HepG2 (cell line): ENCODE results near the gene SP7. TPM values are rescaled to one million over a fixed set of nuclear protein-coding genes. Genes with fewer than 3 reads are reported as not detected.

Experiments
- ATAD3A ChIP-seq: sonication (generic); formaldehyde crosslinking; IDR thresholded peaks from 2 replicates; pipeline ENCODE4 v1.4.0; 2020; ENCODE audit warnings: missing genetic modification reagents
- CBX1 ChIP-seq: IDR thresholded peaks from one replicate; pipeline ENCODE4 v1.6.1; 2016; ENCODE audit warnings: antibody characterized with exemption, low read depth
- CHCHD3 ChIP-seq: sonication (generic); formaldehyde crosslinking; IDR thresholded peaks from 2 replicates; pipeline ENCODE4 v1.8.0; 2022; ENCODE audit warnings: mild to moderate bottlenecking, missing genetic modification reagents, moderate library complexity
- DRAP1 ChIP-seq: IDR thresholded peaks from 2 replicates; pipeline ENCODE4 v1.6.1; 2016; ENCODE audit warnings: missing genetic modification reagents, missing compliant biosample characterization
- GFI1 ChIP-seq: sonication (generic); formaldehyde crosslinking; IDR thresholded peaks from 2 replicates; pipeline ENCODE4 v1.5.0; 2020; ENCODE audit warnings: missing genetic modification reagents, mild to moderate bottlenecking, borderline replicate concordance
- HNRNPLL ChIP-seq: fragments of 200-400 bp; formaldehyde crosslinking; IDR thresholded peaks from 2 replicates; pipeline ENCODE4 v1.6.1; 2017; ENCODE audit warnings: mild to moderate bottlenecking, low read depth, low read length; ENCODE audit not compliant: poor library complexity, severe bottlenecking
- MAFK ChIP-seq, 2 experiments: IDR thresholded peaks in 1 of 2; conservative IDR thresholded peaks in 1 of 2; 2 replicates each; pipeline ENCODE4 v1.6.1; 2011; ENCODE audit warnings: improper control_type of control experiment in 2 of 2, low read length in 2 of 2
- PAF1 ChIP-seq: IDR thresholded peaks from 2 replicates; pipeline ENCODE4 v1.6.1; 2016; ENCODE audit warnings: missing genetic modification reagents, missing compliant biosample characterization
- PHF5A ChIP-seq: IDR thresholded peaks from one replicate; pipeline ENCODE4 v1.6.1; 2018; ENCODE audit warnings: low read depth, missing genetic modification reagents; ENCODE audit not compliant: unreplicated experiment
- RBFOX2 ChIP-seq: fragments of 200-400 bp; formaldehyde crosslinking; IDR thresholded peaks from 2 replicates; pipeline ENCODE4 v1.6.1; 2017; ENCODE audit warnings: low read depth, mild to moderate bottlenecking, low read length
- SAFB2 ChIP-seq: sonication (generic); formaldehyde crosslinking; IDR thresholded peaks from 2 replicates; pipeline ENCODE4 v1.5.1; 2020; ENCODE audit warnings: missing genetic modification reagents, low read depth, mild to moderate bottlenecking, borderline replicate concordance
- ZFX ChIP-seq: sonication (generic); formaldehyde crosslinking; IDR thresholded peaks from 2 replicates; pipeline ENCODE4 v1.4.0; 2020; ENCODE audit warnings: mild to moderate bottlenecking, low read depth, missing genetic modification reagents, moderate library complexity
- ZFYVE20 ChIP-seq: sonication (generic); formaldehyde crosslinking; IDR thresholded peaks from 2 replicates; pipeline ENCODE4 v1.8.0; 2023; ENCODE audit warnings: low read depth, mild to moderate bottlenecking, moderate library complexity, missing genetic modification reagents, borderline replicate concordance
- ZNF256 ChIP-seq: sonication (generic); formaldehyde crosslinking; conservative IDR thresholded peaks from 2 replicates; pipeline ENCODE4 v1.4.0; 2020; ENCODE audit warnings: missing genetic modification reagents
- ZNF510 ChIP-seq: sonication (generic); formaldehyde crosslinking; IDR thresholded peaks from 2 replicates; pipeline ENCODE4 v1.4.0; 2020; ENCODE audit warnings: low read depth, mild to moderate bottlenecking, missing genetic modification reagents
- ZNF569 ChIP-seq: sonication (generic); formaldehyde crosslinking; IDR thresholded peaks from 2 replicates; pipeline ENCODE4 v1.5.0; 2020; ENCODE audit warnings: mild to moderate bottlenecking, missing genetic modification reagents, moderate library complexity, borderline replicate concordance
- ZNF775 ChIP-seq: sonication (generic); formaldehyde crosslinking; IDR thresholded peaks from 2 replicates; pipeline ENCODE4 v1.4.0; 2020; ENCODE audit warnings: missing genetic modification reagents, mild to moderate bottlenecking, moderate library complexity, borderline replicate concordance
- ZNF850 ChIP-seq: sonication (generic); formaldehyde crosslinking; conservative IDR thresholded peaks from 2 replicates; pipeline ENCODE4 v1.9.0; 2021; ENCODE audit warnings: mild to moderate bottlenecking, missing genetic modification reagents
- polyA plus RNA-seq, 8 experiments: library from polyadenylated mRNA; depleted of rRNA in 3 of 8; stranded (reverse) in 7 of 8; unstranded in 1 of 8; fragments of >200 nt; fragmentation: Illumina TruSeq in 4 of 8; extraction: Trizol in 4 of 8; gene quantifications; 2 replicates each; pipeline versions ENCODE4 v1.2.1 to v1.2.3, GENCODE V29; 2011 to 2016; ENCODE audit warnings: low read depth in 4 of 8, missing spikeins in 1 of 8, mixed read lengths in 1 of 8; ENCODE audit not compliant: insufficient read depth in 1 of 8
- total RNA-seq, 5 experiments: library from RNA; depleted of rRNA; stranded (reverse); fragments of >200 nt; fragmentation: Illumina TruSeq; extraction: Trizol; gene quantifications; 2 replicates each; pipeline ENCODE4 v1.2.3, GENCODE V29; 2016; ENCODE audit warnings: low read depth in 1 of 5
- TF ChIP-seq, protein P1 (sequence below): sonication (generic); formaldehyde crosslinking; IDR thresholded peaks from 2 replicates; pipeline ENCODE4 v1.4.0; 2020; ENCODE audit warnings: missing genetic modification reagents
- TF ChIP-seq, protein P2 (sequence below): sonication (generic); formaldehyde crosslinking; IDR thresholded peaks from 2 replicates; pipeline ENCODE4 v1.8.0; 2022; ENCODE audit warnings: mild to moderate bottlenecking, missing genetic modification reagents, moderate library complexity

SP7 gene
- total and polyA plus RNA-seq, 2 of the 13 experiments (the other 11 are each of a cell fraction or from before 2014, with no cell fraction given), result not detected

GRCh38 chr12:53299454-53300180, 36.5 kb downstream of the SP7 start, which contains the start of gene MYG1 (continued):
- peak; percentile 87 for TF ChIP-seq ZFX (CRISPR knock-in tag)
- TF ChIP-seq GFI1 (CRISPR knock-in tag), result no peak
- TF ChIP-seq ZNF850 (CRISPR knock-in tag), result no peak
- no peak for TF ChIP-seq PAF1 (CRISPR knock-in tag)
- no peak for TF ChIP-seq ZNF569
- TF ChIP-seq ZNF775 (CRISPR knock-in tag), result no peak
- TF ChIP-seq ATAD3A (CRISPR knock-in tag), result no peak
- TF ChIP-seq DRAP1 (CRISPR knock-in tag), result no peak; the same call in 1 of the 2 replicates
- peak; percentile 67 for TF ChIP-seq HNRNPLL
- peak; percentile 69 for TF ChIP-seq PHF5A (CRISPR knock-in tag)
- TF ChIP-seq CHCHD3, result peak; percentile 80; the same call in 1 of the 2 replicates
- TF ChIP-seq ZNF510 (CRISPR knock-in tag), result 0 out of 2 replicates have a peak, but pooled peaks have one; percentile 63
- TF ChIP-seq, protein P1, sequence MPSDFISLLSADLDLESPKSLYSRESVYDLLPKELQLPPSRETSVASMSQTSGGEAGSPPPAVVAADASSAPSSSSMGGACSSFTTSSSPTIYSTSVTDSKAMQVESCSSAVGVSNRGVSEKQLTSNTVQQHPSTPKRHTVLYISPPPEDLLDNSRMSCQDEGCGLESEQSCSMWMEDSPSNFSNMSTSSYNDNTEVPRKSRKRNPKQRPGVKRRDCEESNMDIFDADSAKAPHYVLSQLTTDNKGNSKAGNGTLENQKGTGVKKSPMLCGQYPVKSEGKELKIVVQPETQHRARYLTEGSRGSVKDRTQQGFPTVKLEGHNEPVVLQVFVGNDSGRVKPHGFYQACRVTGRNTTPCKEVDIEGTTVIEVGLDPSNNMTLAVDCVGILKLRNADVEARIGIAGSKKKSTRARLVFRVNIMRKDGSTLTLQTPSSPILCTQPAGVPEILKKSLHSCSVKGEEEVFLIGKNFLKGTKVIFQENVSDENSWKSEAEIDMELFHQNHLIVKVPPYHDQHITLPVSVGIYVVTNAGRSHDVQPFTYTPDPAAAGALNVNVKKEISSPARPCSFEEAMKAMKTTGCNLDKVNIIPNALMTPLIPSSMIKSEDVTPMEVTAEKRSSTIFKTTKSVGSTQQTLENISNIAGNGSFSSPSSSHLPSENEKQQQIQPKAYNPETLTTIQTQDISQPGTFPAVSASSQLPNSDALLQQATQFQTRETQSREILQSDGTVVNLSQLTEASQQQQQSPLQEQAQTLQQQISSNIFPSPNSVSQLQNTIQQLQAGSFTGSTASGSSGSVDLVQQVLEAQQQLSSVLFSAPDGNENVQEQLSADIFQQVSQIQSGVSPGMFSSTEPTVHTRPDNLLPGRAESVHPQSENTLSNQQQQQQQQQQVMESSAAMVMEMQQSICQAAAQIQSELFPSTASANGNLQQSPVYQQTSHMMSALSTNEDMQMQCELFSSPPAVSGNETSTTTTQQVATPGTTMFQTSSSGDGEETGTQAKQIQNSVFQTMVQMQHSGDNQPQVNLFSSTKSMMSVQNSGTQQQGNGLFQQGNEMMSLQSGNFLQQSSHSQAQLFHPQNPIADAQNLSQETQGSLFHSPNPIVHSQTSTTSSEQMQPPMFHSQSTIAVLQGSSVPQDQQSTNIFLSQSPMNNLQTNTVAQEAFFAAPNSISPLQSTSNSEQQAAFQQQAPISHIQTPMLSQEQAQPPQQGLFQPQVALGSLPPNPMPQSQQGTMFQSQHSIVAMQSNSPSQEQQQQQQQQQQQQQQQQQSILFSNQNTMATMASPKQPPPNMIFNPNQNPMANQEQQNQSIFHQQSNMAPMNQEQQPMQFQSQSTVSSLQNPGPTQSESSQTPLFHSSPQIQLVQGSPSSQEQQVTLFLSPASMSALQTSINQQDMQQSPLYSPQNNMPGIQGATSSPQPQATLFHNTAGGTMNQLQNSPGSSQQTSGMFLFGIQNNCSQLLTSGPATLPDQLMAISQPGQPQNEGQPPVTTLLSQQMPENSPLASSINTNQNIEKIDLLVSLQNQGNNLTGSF, result peak; percentile 76; the same call in 1 of the 2 replicates
- TF ChIP-seq SAFB2 (CRISPR knock-in tag), result peak; percentile 97
- peak; percentile 23; the same call in 1 of the 2 replicates for TF ChIP-seq ZNF256 (CRISPR knock-in tag)
- peak; percentile 96 for TF ChIP-seq RBFOX2
- no peak for TF ChIP-seq MAFK (conservative IDR thresholded peaks at IDR 0.05 in 1 of 2, IDR thresholded peaks at IDR 0.05 in 1 of 2; ENCODE audit: low read length in 2 of 2)
- TF ChIP-seq CBX1, result no peak
- TF ChIP-seq ZFYVE20 (CRISPR knock-in tag), result no peak
- TF ChIP-seq, protein P2, sequence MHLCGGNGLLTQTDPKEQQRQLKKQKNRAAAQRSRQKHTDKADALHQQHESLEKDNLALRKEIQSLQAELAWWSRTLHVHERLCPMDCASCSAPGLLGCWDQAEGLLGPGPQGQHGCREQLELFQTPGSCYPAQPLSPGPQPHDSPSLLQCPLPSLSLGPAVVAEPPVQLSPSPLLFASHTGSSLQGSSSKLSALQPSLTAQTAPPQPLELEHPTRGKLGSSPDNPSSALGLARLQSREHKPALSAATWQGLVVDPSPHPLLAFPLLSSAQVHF (CRISPR knock-in tag), result 0 out of 2 replicates have a peak, but pooled peaks have one; percentile 36
